MM.1S (cell line): Measurements from ENCODE around the gene IL12A.

Experiments
- CTCF ChIP-seq: fragments of 300-600 bp; sonication (generic); IDR thresholded peaks from 2 replicates; pipeline ENCODE4 v1.5.1; 2016; ENCODE audit warnings: antibody characterized with exemption, low read length, mixed read lengths
- EZH2 ChIP-seq: fragments of 300-600 bp; sonication (generic); optimal IDR thresholded peaks from 2 replicates; pipeline ENCODE3; 2017; ENCODE audit warnings: low read depth, mild to moderate bottlenecking, antibody characterized with exemption, low read length, mixed read lengths
- EZH2phosphoT487 ChIP-seq: fragments of 300-600 bp; sonication (generic); IDR thresholded peaks from 2 replicates; pipeline ENCODE4 v1.6.1; 2018; ENCODE audit warnings: antibody characterized with exemption, low read length

GRCh38 chr3:160023476-160023875, 34.8 kb downstream of the IL12A start:
- no peak for TF ChIP-seq CTCF
- no peak for TF ChIP-seq EZH2phosphoT487
- TF ChIP-seq EZH2, result no peak
